ENCODE results near the gene PDE3A. TPM values are rescaled to one million over a fixed set of nuclear protein-coding genes. Genes with fewer than 3 reads are reported as not detected.

PDE3A gene
- 1.7 to 3.9 TPM (median 3.7 TPM) in 5 replicates for total RNA-seq (2022; extraction: Qiagen RNA extraction; ENCODE audit: low read depth)

DNA sequence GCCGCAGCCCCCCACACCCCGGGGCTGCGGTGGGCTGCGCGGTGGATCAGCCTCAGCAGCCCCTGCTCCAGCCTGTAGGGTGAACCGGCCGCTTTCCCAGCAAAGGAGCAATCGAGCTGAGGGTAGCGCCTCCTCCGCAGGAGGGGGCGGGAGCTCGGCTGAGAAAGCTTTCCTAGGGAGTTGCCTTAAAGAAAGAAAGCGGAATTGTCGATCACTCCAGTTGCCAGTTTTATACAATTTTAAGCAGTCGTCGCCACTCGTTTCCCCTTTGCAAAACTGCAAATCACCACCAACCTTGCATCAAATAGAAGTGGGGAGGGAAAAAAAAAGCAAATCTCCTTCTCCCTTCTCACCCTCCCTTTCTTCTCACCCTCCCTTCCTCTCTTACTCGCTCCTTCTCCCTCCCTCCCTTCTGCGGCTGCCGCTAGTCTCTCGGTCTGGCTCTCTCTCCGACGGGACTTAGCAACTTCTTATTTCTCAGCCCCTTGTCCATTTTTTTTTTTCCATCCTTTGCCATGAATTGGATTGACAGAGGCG is at the start of gene PDE3A:
TSS of gene PDE3A (plus strand) at position 424 of the 537 bp plus-strand sequence. CDS start 748 bp downstream, outside the sequence.

DNA sequence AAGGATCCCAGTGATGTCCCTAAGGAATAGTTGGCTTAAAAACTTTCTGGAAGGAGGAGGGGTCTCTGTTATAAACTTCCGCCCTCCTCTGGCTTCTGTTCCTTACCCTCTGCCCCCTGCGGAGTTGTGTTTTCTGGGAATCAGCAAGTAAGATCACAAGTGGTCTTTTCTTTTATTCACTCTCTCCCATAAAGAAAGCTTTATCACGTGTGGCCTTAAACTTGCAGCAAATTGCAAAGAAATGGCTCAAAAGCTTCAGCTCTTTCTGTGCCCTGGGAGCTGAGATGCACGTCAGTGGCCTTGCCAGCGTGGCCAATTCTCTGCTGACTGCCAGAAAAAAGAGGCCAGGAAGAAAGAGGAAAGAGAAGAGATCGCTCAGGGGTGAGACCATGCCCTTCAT is 326.9 kb downstream of the PDE3A start, which contains the start of gene SLCO1C1:
TSS of gene SLCO1C1 (plus strand) at position 101 of the 400 bp plus-strand sequence. CDS start 4,245 bp downstream, outside the sequence.

All from A549 treated with RU486 at 1 μM for 4 hours (cell line).